OCI-LY3 (cell line): ENCODE results near the gene NFIA.

Experiments
- EZH2phosphoT487 ChIP-seq: fragments of 200-600 bp; shearing (Covaris generic); IDR thresholded peaks from 2 replicates; pipeline ENCODE4 v1.6.1; 2018; ENCODE audit warnings: antibody characterized with exemption, mixed run types, low read depth
- TF ChIP-seq, protein P1 (sequence below): fragments of 200-600, 300-600 bp; sonication (generic); IDR thresholded peaks from 2 replicates; pipeline ENCODE4 v1.5.1; 2014; ENCODE audit warnings: antibody characterized with exemption, low read length, low read depth

DNA sequence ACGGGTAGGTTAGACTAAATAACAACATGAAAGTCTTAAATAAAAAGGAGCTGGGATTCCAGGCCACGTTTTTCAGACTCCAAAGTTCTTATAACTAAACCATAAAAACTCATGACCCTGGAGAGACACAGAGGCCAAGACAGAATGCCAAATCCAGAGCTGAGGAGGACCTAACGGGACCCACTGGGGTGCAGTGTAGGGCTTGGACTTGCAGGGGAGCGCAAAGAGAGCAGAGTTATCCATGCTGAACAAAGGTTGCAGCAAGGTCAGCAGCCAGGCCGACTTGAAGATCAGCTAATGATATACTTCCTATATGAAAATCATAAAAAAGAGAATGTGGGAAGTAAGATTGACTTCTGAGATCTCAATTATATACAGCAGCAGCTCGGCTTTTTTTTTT is 405.4 kb downstream of the NFIA start:
- TF ChIP-seq, protein P1, sequence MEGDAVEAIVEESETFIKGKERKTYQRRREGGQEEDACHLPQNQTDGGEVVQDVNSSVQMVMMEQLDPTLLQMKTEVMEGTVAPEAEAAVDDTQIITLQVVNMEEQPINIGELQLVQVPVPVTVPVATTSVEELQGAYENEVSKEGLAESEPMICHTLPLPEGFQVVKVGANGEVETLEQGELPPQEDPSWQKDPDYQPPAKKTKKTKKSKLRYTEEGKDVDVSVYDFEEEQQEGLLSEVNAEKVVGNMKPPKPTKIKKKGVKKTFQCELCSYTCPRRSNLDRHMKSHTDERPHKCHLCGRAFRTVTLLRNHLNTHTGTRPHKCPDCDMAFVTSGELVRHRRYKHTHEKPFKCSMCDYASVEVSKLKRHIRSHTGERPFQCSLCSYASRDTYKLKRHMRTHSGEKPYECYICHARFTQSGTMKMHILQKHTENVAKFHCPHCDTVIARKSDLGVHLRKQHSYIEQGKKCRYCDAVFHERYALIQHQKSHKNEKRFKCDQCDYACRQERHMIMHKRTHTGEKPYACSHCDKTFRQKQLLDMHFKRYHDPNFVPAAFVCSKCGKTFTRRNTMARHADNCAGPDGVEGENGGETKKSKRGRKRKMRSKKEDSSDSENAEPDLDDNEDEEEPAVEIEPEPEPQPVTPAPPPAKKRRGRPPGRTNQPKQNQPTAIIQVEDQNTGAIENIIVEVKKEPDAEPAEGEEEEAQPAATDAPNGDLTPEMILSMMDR, result no peak
- TF ChIP-seq EZH2phosphoT487, result no peak
